Loucy (cell line): ENCODE results near the gene BCL11A.

Source experiments
- H2AFZ ChIP-seq: fragments of 200-600 bp; sonication (generic); 2 replicates; pipeline ENCODE4 v1.6.0; 2016; ENCODE audit warnings: antibody characterized with exemption, mild to moderate bottlenecking, low read length, moderate library complexity
- H3F3A ChIP-seq: fragments of 200-600 bp; 2 replicates; pipeline ENCODE4 v1.6.0; 2016; ENCODE audit warnings: antibody characterized with exemption, low read depth, mild to moderate bottlenecking
- H3K27me3 ChIP-seq: fragments of 200-600 bp; sonication (generic); 2 replicates; pipeline ENCODE4 v1.6.1; 2014; ENCODE audit warnings: low read length, mild to moderate bottlenecking; ENCODE audit not compliant: insufficient read depth, poor library complexity, severe bottlenecking
- H3K36me3 ChIP-seq: fragments of 200-600 bp; sonication (generic); 2 replicates; pipeline ENCODE4 v1.6.1; 2016; ENCODE audit warnings: low read length; ENCODE audit not compliant: insufficient read depth
- H3K4me1 ChIP-seq: fragments of 200-600 bp; sonication (generic); 2 replicates; pipeline ENCODE4 v1.5.1; 2014; ENCODE audit warnings: low read length, mild to moderate bottlenecking; ENCODE audit not compliant: insufficient read depth, poor library complexity, severe bottlenecking
- H3K4me2 ChIP-seq: fragments of 200-600 bp; sonication (generic); 2 replicates; pipeline ENCODE4 v1.6.0; 2014; ENCODE audit warnings: antibody characterized with exemption, low read length, low read depth, mild to moderate bottlenecking; ENCODE audit not compliant: poor library complexity, severe bottlenecking
- H3K4me3 ChIP-seq: fragments of 200-600 bp; sonication (generic); 2 replicates; pipeline ENCODE4 v1.5.1; 2014; ENCODE audit warnings: low read length, mild to moderate bottlenecking, mixed read lengths; ENCODE audit not compliant: poor library complexity, severe bottlenecking
- H3K79me2 ChIP-seq: fragments of 200-600 bp; sonication (generic); 2 replicates; pipeline ENCODE4 v1.6.1; 2014; ENCODE audit warnings: low read length; ENCODE audit not compliant: insufficient read depth
- H3K9ac ChIP-seq: fragments of 200-600 bp; sonication (generic); 2 replicates; pipeline ENCODE4 v1.6.0; 2014; ENCODE audit warnings: mild to moderate bottlenecking, low read depth, low read length, moderate library complexity; ENCODE audit not compliant: poor library complexity, severe bottlenecking
- H3K9me2 ChIP-seq: fragments of 200-600 bp; sonication (generic); replicated peaks from 2 replicates; pipeline ENCODE4 v1.6.1; 2016; ENCODE audit warnings: low read depth, low read length, mixed read lengths
- H3K9me3 ChIP-seq: fragments of 200-600 bp; sonication (generic); 2 replicates; pipeline ENCODE4 v1.6.1; 2014; ENCODE audit warnings: mild to moderate bottlenecking, antibody characterized with exemption, low read length, low read depth; ENCODE audit not compliant: insufficient read depth
- H4K20me1 ChIP-seq: fragments of 200-600 bp; sonication (generic); 2 replicates; pipeline ENCODE4 v1.6.0; 2014; ENCODE audit warnings: antibody characterized with exemption, low read length, mild to moderate bottlenecking; ENCODE audit not compliant: insufficient read depth, poor library complexity, severe bottlenecking
- EZH2phosphoT487 ChIP-seq: fragments of 200-600 bp; IDR thresholded peaks from 2 replicates; pipeline ENCODE4 v1.6.1; 2018; ENCODE audit warnings: antibody characterized with exemption, mild to moderate bottlenecking, moderate library complexity, borderline replicate concordance
- TF ChIP-seq, protein P1 (sequence below): fragments of 200-600 bp; sonication (generic); conservative IDR thresholded peaks from 2 replicates; pipeline ENCODE4 v1.5.1; 2014; ENCODE audit warnings: mild to moderate bottlenecking, antibody characterized with exemption, low read length

BCL11A gene

DNA sequence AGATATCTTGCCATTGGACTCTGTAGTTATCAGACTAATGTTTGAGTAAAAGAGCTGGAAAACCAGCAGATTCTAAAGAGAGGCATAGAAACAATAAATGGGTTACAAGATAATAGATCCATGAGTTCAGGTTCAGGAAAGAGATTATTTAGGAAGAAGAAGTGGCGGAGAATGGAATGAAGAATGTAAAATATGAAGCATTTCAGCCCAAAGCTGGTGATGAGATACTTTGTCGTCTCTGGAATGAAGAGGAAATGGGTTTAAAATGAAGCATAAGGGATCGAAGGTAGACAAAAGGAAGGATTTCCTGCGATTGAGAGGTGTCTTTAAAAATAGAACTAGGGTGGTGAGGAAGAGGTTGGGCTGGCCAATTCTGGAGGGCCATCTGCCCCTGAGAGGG lies 36.6 kb downstream of the BCL11A start:
- Histone ChIP-seq H3K4me1 (no peaks in the 10 kb centered on the region), H3K36me3 (peaks cover 27% of the 10 kb centered on the region; the same call in 1 of the 2 replicates), H3K27me3 (no peaks in the 10 kb centered on the region), H3F3A (no peaks in the 10 kb centered on the region), H3K9ac (no peak overlapping the region), H4K20me1 (no peaks in the 10 kb centered on the region), H3K4me3 (no peak overlapping the region), H3K4me2 (no peak overlapping the region), H3K9me3 (no peaks in the 10 kb centered on the region), H3K79me2 (peaks cover 40% of the 10 kb centered on the region; the same call in 1 of the 2 replicates), H3K9me2 (no peaks in the 10 kb centered on the region), H2AFZ (no peak overlapping the region)
- no peak for TF ChIP-seq EZH2phosphoT487
- TF ChIP-seq, protein P1, sequence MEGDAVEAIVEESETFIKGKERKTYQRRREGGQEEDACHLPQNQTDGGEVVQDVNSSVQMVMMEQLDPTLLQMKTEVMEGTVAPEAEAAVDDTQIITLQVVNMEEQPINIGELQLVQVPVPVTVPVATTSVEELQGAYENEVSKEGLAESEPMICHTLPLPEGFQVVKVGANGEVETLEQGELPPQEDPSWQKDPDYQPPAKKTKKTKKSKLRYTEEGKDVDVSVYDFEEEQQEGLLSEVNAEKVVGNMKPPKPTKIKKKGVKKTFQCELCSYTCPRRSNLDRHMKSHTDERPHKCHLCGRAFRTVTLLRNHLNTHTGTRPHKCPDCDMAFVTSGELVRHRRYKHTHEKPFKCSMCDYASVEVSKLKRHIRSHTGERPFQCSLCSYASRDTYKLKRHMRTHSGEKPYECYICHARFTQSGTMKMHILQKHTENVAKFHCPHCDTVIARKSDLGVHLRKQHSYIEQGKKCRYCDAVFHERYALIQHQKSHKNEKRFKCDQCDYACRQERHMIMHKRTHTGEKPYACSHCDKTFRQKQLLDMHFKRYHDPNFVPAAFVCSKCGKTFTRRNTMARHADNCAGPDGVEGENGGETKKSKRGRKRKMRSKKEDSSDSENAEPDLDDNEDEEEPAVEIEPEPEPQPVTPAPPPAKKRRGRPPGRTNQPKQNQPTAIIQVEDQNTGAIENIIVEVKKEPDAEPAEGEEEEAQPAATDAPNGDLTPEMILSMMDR, result no peak

DNA sequence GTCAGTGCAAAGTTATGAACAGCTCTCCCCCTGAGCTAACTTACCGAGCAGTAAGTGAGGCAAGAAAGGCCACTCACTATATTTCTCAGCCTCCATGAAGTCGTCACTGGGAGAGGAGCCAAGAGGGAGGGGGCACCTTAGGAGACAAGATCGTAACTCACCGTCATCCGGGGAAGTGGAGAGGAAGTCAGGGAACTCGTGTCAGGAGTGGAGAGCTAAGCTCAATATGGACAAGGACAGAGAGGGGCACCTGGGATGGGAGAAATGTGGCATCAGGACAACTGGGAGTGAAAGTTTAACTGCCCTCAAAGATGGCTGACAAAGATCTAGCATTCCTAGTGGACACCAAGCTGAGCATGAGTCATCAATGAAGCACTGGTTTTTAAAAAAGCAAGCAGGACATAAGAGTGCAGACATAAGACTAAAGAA lies 37.1 kb downstream of the BCL11A start:
- Histone ChIP-seq H2AFZ (no peak overlapping the region), H3K79me2 (peaks cover 39% of the 10 kb centered on the region; the same call in 1 of the 2 replicates), H3F3A (no peaks in the 10 kb centered on the region), H3K9me2 (no peaks in the 10 kb centered on the region), H3K4me2 (no peak overlapping the region), H3K9ac (no peak overlapping the region), H3K27me3 (no peaks in the 10 kb centered on the region), H3K4me1 (no peaks in the 10 kb centered on the region), H3K9me3 (no peaks in the 10 kb centered on the region), H3K36me3 (peaks cover 24% of the 10 kb centered on the region; the same call in 1 of the 2 replicates), H3K4me3 (no peak overlapping the region), H4K20me1 (no peaks in the 10 kb centered on the region)
- TF ChIP-seq, protein P1, result no peak
- TF ChIP-seq EZH2phosphoT487, result no peak

DNA sequence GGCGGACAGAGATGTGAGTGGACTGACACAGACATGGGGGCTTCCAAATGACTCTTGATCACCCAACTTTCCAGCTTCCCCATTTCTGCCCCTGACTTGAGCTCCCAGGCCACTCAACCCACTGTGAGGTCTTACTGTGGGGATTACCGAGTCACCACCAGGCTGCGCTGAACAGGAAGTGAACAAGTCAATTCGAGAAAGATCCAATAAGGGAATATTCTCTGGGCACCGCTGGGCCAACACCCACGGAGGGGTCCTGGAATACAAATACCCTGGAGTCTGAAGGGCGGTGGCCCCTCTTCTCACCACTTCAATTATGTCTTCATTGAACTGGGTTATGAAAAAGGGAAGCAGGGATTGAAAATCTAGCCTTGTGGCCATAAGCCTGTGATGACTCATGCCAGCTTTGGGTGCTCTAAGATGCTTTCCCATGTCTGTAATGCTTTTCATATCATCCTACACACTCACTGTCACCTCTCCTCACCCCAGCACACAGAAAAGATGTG lies 37.7 kb downstream of the BCL11A start:
- H3K4me3 ChIP-seq, result no peak overlapping the region
- no peaks in the 10 kb centered on the region for H3K4me1 ChIP-seq

More for the DNA sequence above, 37.7 kb downstream of the BCL11A start:
- no peaks in the 10 kb centered on the region for H3F3A ChIP-seq
- H3K79me2 ChIP-seq, result peaks cover 34% of the 10 kb centered on the region; the same call in 1 of the 2 replicates
- TF ChIP-seq EZH2phosphoT487, result no peak
- TF ChIP-seq, protein P1, result no peak
- peaks cover 21% of the 10 kb centered on the region; the same call in 1 of the 2 replicates for H3K36me3 ChIP-seq
- H3K9me3 ChIP-seq, result no peaks in the 10 kb centered on the region
- H2AFZ ChIP-seq, result no peak overlapping the region
- no peaks in the 10 kb centered on the region for H3K9me2 ChIP-seq
- H4K20me1 ChIP-seq, result no peaks in the 10 kb centered on the region
- H3K9ac ChIP-seq, result no peak overlapping the region
- H3K4me2 ChIP-seq, result no peak overlapping the region
- no peaks in the 10 kb centered on the region for H3K27me3 ChIP-seq
